GM21528 (cell line): ENCODE data around the gene OSTC.

Source experiments
- ATAC-seq: cut with Tn5 transposase; IDR thresholded peaks from one replicate; pipeline ENCODE4 v1.9.1; 2021; ENCODE audit warnings: mild to moderate bottlenecking, moderate library complexity; ENCODE audit not compliant: unreplicated experiment, low FRiP score

The OSTC gene

GRCh38 chr4:108650212-108651013, at the start of gene OSTC:
OSTC (plus strand) TSS chr4:108650599; CDS start chr4:108650656, 57 bp downstream.
- ATAC-seq, result peak; percentile 94

GRCh38 chr4:108601106-108601505, 49.3 kb upstream of the OSTC start:
- no peak for ATAC-seq

DNA sequence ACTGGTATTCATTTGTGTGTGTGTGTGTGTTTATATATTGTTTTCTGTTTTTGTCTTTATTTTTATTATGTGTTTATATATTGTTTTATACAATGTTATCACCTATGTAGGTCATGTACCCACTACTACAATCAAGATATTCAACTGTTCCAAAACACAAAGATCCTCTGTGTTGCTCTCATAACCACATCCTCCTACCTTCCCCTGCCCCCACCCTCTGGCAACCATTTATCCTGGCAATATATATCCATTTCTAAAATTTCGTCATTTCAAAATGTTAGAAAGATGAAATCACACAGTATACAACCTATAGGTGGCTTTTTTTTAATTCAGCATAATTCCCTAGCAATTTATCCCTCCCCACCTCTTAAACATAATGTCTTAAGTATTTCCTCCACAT, 48.9 kb upstream of the OSTC start:
- no peak for ATAC-seq

DNA sequence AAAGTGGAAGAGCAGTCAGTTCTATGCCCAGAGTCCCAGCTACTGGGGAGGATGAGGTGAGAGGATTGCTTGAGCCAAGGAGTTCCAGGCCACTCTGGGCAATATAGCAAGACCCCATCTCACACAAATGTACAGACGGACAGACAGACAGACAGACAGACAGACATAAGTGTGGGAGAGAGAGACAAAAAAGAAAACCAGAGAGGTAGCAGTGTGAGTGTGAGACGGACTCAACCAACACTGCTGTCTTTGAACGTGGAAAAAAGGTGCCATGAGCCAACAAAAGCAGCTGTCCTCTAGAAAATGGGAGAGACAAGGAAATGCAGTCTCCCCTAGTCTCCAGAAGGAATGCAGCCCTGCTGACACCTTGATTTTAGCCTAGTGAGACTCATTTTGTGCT, 48.2 kb upstream of the OSTC start:
- no peak for ATAC-seq

DNA sequence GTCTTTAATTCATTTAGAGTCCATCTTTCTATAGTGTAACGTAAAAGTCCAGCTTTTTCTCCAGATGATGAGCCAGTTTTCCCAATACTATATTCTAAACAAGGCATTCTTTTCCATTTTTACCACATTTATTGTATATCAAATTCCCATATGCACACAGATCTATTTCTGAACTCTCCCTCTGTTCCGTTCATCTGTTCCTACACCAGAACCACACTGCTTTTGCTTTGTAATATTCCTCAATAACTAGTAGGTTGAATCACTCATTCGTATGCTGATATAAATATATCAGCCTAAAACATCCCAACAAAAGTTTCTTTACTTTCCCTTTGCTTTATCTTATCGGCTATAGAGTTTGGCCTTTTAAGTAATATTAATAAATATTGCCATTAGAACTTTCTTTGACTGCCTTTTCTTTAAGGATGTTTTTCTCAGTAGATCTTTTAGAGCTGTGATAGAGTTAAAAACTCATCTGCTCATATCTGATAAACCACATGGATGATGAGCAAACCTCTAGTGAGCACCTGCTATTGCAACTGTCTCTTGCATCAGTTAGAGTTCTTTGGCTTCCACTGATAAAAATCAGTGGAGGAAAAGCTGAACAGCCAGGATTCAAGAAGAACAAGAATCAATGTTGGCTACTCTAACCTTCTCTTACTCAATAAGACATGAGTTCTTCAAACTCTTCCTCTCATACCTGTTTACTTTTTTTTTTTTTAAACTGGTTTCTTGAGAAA, 43.2 kb upstream of the OSTC start:
- ATAC-seq, result no peak

DNA sequence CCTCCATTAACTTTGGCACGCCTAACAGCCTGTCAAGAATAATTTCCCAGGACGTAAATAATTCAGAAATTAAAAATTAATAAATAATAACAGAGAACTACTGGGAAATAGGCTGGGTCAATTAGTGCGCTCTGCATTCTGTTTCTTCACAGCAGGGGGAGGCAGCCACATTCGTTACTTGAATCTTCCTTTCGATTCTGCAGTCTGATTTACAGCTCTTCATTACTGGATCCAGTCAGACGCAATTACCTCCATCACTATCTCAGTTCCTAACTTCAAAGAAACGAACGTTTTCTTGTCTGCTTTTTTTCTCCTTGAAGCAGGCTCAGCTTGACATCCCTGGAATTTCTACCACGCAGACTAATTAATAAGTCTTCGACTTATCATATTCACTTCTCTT, 39.0 kb upstream of the OSTC start:
- no peak for ATAC-seq

DNA sequence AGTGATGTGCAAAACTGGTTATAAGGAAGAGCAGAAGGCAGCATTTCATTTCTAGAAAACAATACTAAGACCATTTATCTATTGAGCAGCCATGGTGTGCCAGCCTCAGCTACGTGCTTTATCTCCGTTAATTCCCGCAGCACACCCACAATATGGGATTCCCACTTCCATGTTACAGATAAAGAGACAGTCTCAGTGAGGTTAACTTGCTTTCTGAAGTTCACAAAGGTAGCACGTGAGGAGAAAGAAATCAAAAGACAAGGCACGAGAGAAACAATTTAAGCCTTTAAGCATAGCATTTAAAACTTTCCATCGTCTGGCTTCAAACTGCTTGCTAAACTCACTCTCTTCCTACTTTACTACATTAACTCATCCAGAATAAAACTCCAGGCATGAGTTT, 38.0 kb upstream of the OSTC start:
- ATAC-seq, result no peak

GRCh38 chr4:108619372-108620100, 30.9 kb upstream of the OSTC start:
- peak; percentile 16 for ATAC-seq

- peak; percentile 99 for ATAC-seq
These were observed 30.1 kb upstream of the OSTC start, which contains the start of gene RPL34 for GRCh38 chr4:108620101-108620932. RPL34 (plus strand) TSS chr4:108620576; CDS start chr4:108621960, 1,384 bp downstream.

DNA sequence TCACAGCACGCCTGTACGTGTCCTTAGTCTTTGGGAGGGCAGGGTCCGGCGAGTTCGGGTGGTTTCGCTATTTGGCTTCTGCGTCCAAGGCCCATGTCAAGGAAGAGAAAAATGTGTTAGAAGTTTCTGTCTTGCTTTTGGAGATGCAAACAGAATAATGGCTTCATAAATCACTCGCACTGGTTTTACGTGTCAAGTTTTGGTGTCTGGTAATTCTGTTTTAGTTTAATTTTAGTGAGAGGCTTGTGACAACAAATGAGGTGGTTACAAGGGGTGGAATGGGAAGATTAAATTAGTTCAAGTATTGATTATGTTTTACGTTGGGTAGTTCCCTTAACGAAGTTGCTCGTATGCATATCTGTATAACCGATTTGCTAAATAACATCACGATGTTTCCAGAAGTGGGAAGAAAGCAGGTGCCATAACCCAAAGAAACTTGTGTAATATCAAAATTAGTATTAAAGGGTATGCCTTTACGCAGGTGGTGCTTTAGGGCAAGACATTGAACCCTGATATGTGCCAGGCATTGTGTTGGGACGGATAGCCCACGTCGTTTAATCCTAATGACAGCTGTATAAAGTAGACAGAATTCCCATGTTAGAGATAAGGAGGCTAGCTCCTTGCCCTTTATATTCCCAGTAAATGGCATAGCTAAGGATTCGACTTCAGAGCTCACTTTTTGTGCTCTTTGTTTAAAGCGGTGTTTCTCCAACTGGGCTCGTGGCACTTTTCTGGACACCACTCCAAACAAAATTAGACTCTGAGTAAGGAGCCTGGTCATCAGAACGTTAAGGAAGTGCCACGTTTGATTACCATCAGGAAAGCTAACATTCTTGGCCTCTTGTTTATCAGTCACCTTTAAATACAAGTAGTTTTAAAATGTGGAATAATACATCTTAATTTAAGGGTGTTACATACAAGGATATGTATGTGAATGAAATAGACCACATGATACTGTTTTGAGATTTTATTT, 29.2 kb upstream of the OSTC start:
- ATAC-seq, result peak; percentile 18

- ATAC-seq, result no peak
These were observed 28.4 kb upstream of the OSTC start for GRCh38 chr4:108622022-108622421.

GRCh38 chr4:108622828-108623227, 27.6 kb upstream of the OSTC start:
- no peak for ATAC-seq

- no peak for ATAC-seq
These were observed 25.9 kb upstream of the OSTC start for GRCh38 chr4:108624263-108625056.

DNA sequence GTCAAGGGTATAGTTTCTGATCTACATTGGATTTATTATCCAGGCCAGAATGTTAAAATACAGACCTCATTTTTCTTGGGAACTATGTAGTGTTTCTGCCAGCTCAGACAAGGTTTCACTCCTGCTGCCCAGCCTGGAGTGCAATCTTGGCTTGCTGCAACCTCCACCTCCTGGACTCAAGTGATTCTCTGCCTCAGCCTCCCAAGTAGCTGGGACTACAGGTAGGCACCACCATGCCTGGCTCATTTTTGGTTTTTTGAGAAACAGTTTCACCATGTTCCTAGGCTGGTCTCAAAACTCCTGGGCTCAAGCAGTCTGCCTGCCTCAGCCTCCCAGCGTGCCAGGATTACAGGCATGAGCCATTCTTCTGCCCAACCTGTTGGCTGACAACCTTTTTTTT, 24.3 kb upstream of the OSTC start:
- ATAC-seq, result no peak

GRCh38 chr4:108628411-108628810, 22.0 kb upstream of the OSTC start:
- ATAC-seq, result no peak

DNA sequence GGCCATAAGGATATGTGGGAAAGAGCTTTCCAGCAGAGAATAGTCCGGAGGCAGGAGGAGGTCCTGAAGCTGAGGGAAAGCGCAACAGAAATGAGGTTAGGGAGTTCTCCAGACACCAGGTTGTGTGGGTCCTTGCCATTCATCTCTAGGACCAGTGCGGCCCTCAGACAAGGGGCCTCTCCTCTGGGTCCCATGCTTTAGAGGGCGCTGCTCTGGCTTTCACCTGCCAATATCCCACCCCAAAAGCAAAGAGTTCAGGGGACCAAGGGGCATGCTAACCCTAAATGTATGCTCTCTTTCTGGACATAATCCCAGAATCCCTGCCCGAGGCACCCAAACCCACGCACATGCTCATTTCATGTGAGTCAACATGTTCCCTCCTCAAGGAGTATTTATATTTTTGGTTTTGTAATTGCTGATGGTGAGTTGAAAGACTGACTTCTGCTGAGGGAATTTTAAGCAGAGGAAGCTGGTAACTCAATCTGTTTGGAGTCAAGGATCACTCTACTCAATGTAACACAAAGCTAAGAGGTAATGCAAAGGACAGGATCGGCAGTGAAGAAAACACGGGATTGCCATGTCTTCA, 15.2 kb upstream of the OSTC start:
- ATAC-seq, result no peak

- no peak for ATAC-seq
These were observed 14.2 kb upstream of the OSTC start for GRCh38 chr4:108636246-108636645.

- ATAC-seq, result no peak
These were observed 12.5 kb upstream of the OSTC start for GRCh38 chr4:108637856-108638255.
